Activated CD4-positive, alpha-beta T cell treated with anti-CD3 and anti-CD28 coated beads, Interleukin-2, amount 50 U/mL, for 48 hours (primary cell): ENCODE data around the gene PITPNC1.
"Not testable (repeated sequence)": the region's sequence is repeated elsewhere in the genome, so short reads cannot be mapped to it uniquely, and the experiment has no call there.

Experiments used
- DNase-seq, 2 experiments: peaks; one replicate each; pipeline ENCODE4 v3.0.0-alpha.2; 2020

Gene PITPNC1

DNA sequence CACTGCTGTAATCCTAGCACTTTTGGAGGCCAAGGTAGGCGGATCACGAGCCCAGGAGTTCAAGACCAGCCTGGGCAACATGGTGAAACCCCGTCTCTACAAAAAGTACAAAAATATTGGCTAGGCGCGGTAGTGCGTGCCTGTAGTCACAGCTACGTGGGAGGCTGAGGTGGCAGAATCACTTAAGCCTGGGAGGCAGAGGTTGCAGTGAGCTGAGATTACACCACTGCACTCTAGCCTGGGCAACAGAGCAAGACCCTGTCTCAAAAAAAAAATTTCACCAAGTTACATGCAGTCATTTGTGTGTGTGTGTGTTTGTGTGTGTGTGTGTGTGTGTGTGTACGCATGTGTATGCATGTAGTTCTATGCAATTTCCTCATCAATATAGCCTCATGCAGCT is 325.8 kb downstream of the PITPNC1 start:
- not testable (repeated sequence) for DNase-seq

DNA sequence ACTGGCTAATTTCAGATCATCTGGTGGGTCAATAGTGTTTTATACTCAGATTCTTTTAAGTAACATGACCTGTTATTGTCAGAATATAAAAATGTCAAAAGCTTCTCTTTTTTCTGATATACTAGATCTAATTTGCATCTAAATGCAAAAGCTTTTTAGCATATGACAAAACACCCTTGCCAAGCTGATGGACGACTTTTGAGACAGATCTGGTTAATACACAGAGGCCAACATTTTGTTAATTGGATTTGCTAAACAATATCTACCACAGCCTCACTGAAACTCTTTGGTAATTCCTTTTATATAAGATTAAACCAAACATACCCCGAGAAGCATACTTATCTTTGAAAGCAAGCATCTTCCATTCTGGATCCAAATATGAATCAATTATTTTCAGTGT is 330.4 kb downstream of the PITPNC1 start:
- DNase-seq, result no peak

DNA sequence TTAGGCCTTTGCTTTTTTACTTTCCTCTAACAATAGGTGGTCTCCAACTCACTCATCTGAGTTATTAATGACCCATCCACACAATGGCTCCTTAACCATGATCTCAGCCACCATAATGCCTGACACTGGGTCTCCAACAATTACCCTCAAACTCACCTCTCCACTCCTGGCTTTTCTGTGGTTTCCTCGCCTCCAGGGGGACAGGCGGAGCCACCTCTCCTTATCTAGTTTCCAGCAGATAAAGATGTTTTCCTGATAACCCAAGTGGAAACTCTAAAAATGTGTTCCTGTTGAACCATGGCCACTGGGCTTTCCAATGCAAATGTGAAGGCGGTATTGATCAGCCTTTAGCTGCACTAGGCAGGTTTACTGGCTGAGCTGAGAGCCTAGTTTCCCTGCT is 331.3 kb downstream of the PITPNC1 start:
- DNase-seq, result no peak

DNA sequence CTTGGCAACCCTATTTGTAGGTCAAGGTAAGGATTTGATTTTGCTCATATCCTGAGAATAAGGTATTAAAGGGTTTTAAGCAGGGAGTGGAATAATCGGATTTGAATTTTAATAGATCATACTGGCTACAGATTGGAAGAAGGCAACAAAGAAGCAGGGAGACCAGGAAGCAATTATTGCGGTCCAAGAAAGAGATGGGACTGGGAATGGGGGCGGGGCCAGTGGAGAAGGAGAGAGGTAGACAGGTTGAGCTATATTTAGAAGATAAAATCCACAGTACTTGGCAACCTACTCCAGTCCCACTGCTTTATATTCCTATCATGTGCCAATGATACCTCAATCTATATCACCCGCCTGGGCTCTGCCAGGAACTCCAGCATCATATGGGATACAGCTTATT is 334.8 kb downstream of the PITPNC1 start:
- DNase-seq, result no peak

DNA sequence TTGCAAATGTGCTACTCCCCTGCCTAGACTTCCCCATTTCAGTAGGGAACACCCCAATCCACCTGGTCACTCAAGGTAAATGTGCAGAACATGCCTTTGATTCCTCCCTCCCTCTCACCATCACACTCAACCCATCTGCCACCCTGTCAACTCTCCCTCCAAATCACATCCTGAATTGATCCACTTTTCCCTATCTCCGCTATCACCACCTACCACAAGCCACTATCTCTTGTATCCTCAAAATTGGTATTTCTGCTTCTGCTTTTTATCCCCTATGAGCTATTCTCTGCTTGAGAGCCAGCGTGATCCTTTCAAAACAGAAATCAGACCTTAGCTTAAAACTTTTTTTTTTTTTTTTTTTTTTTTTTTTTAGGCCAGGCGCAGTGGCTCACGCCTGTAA is 335.3 kb downstream of the PITPNC1 start:
- no peak for DNase-seq

DNA sequence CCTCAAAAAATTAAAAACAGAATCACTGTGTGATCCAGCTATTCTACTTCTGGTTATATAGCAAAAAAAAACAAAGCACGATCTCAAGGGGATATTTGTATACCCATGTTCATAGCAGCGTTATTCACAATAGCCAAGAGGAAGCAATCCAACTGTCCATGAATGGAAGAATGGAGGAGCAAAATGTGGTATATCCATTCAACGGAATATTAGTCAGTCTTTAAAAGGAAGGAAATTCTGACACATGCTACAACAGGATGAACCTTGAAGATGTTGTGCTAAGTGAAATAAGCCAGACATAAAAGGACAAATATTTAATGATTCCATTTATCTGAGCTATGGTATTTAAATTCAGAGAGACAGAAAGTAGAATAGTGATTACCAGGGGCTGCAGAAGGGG is 336.1 kb downstream of the PITPNC1 start:
- no peak for DNase-seq

DNA sequence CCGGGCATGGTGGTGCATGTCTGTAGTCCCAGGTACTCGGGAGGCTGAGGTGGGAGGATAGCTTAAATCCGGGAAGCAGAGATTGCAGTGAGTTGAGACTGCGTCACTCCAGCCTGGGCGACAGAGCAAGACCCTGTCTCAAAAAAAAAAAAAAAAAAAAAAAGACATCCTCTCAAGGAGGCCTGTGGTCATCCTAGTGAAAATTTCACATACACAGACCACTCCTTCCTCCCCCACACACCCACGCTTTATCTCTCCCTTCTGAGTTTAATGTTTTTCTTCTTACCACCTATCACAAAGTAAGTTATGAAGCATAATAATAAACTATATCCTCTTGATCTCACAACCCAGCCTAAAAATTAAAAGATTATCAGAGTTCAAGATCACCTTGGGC is 339.3 kb downstream of the PITPNC1 start:
- no peak for DNase-seq

DNA sequence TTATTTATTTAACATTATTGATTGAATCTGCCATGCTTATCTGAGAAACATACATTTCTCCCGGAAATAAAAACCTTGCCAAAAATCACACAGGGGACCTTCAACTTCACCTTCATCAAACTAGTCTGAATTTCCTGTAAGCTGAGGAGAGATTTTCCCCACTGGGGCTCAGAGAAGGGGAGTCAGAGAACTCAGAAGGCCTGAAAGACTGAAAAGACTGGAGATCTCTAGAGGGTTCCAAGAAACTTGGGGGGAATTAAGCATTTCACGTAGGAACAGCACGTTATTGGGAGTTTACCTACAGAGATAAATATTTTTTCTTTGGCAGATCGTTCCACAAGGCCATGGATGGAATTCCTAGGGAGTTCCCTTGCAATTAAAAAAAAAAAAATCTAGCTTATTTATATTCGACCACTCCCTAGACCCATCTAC is 340.1 kb downstream of the PITPNC1 start:
- DNase-seq, result no peak

DNA sequence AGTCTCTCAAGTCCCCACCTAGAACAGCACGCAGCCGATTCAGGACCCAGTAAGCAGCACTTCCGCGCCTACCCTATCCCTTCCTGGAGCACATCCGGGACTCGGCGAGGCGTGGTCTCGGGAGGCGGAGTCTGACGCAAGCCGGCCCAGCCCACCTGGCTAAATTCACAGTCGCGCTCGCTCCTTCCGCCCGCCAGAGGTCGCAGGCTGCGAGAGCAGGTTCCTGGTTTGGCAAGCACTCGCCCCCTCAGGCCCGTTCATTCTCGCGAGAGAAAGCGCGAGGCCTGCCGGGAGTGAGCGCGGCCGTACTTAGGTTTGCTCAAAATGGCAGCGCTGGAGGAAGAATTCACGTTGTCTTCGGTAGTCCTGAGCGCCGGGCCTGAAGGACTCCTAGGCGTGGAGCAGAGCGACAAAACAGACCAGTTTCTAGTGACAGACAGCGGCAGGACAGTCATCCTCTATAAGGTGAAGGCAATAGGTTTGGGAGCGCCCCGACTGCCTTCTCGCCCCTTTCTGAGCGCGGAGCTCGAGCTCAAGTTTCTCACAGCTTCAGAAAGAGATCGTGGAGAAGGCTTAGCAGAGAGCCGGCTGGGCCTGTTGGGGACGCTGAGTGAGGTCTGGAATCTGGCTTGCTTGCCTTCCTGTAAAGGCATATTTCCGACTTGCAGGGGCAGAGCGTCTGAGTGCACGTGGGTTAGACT is 340.7 kb downstream of the PITPNC1 start, which contains the start of gene NOL11:
Gene NOL11 (plus strand): TSS at position 313 of the 701 bp plus-strand sequence. CDS start 12 bp downstream, at position 325.
- DNase-seq, result peak; percentile 99

DNA sequence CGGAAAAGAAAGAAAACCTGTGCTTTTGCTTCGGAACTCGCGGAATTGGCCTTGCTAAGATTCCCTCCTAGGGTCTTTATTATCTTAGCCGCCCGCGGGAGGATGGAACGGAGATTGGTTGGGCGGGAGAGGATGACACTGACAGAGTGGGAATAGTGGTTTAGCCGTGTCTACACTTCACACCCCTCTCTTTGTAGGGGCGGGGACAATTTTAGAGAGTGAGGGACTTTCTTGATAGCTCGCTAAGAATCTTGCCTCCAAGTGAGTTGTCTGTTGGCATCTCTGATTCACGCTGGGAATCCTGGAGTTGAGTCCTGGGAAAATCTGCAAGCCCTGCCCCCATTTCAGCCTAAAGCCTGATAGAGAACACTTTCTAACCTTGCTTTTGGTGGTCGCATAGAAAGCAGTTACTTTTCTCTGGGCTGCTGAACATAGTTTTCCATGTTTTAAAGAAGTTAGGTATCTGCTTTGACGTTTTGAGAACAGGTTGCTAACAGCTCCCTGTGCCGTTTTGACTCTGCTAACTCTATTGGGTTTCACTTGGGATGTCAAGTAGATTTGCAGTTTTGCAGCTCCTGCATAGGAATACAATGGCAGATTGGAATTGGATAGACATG is 341.4 kb downstream of the PITPNC1 start:
- DNase-seq, result peak; percentile 17 to 40

DNA sequence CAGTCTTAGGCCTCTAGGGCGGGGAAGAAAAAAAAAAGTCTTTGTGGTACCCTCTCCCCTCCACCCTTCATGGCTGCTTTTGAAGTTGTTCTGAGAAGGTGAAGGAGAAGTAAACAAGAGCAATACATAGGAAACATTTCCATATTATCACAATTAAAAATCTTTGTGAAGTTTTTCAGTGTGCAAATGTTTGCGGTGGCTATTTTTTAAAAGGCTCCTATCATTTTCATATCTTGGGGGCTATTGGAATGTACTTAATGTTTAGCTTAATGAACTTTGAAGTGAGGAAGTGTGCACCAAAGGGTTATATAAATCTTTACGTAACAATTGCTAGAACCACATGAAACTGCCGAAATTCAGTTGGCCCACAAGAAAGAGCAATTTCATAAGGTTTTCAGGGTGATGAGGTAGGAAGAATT is 348.3 kb downstream of the PITPNC1 start:
- DNase-seq, result no peak

DNA sequence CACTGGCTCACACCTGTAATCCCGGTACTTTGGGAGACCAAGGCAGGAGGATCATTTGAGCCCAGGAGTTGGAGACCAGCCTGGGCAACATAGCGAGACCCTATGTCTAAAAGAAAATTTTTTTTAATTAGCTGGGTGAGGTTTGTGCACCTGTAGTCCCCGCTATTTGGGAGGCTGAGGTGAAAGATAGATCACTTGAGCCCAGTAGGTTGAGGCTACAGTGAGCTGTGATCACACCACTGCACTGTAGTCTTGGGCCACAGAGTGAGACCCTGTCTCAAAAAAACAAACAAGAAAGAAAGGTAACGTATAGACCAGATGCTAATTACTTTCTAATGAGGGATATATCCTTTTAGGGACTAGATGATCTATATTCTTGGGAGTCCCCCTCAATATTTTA is 348.7 kb downstream of the PITPNC1 start:
- no peak for DNase-seq

DNA sequence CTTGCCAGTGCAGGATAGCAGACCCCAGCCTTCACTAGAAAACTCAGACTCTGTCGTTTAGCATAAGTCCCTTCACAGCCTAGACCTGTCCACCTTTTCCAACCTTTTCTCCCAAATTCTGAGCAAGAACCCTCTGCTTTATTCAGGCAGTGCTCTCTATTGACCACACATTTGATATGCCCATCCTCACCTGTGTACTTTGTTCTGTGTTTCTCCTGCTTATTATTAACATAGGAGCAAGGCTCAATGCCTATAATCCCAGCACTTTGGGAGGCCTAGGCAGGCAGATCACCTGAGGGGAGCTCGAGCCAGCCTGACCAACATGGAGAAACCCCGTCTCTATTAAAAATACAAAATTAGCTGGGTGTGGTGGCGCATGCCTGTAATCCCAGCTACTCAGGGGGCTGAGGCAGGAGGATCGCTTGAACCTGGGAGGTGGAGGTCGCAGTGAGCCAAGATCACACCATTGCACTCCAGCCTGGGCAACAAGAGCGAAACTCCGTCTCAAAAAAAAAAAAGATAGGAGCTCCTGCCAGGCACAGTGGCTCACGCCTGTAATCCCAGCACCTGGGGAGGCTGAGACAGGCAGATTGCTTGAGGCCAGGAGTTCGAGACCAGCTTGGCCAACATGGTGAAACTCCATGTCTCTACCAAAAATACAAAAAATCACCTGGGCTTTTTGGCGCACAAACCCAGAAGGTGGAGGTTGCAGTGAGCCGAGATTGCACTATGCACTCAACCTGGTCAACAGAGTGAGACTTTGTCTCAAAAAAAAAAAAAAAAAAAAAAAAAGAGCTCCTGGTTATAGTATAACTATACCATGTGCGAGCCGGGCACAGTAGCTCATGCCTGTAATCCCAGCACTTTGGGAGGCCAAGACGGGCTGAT is 350.3 kb downstream of the PITPNC1 start:
- DNase-seq, result not testable (repeated sequence)

DNA sequence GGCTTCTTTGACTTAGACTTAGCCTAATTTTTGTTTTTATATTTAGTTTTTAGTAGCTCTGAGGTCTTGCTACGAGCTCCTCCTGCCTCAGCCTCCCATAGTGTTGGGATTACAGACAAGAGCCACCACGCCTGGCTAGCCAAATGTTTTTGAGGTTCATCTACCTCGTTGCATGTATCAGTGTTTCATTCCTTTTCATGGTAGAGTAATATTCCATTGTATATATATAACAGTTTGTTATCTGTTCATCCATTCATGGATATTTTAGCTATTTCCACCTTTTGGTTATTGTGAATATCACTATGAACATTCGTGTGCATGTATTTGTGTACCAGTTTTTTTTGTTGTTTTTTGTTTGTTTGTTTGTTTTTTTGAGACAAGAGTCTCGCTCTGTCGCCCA is 352.8 kb downstream of the PITPNC1 start:
- no peak for DNase-seq

DNA sequence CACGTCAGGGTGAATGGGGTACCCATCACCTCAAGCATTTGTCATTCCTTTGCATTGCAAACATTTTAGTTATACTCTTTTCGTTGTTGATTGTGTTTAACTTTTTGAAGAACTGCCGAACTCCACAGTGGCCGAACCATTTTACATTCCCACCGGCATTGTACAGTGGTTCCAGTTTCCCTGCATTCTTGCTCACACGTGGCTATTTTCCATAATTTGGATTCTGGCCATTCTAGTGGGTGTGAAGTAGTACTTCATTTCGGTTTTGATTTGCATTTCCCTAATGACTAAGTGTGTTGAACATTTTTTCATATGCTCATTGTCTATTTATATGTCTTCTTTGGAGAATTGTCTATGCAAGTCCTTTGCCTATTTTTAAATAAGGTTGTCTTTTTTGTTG is 353.6 kb downstream of the PITPNC1 start:
- DNase-seq, result no peak

DNA sequence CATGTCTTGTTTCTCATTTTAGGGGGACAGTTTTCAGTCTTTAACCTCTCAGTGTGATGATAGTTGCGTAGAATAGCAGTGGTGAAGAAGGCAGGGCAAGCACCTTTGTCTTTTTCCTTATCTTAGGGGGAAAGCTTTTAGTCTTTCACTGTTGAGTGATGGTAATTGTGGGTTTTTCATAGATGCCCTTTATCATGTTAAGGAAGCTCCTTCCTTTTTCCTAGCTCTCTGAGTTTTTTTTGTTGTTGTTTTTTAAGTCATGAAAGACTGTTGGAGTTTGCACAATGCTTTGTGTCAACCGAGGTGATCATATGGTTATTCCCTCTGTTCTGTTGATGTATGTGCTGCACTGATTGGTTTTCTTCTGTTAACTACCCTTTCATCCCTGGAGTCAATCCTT is 356.4 kb downstream of the PITPNC1 start:
- no peak for DNase-seq

DNA sequence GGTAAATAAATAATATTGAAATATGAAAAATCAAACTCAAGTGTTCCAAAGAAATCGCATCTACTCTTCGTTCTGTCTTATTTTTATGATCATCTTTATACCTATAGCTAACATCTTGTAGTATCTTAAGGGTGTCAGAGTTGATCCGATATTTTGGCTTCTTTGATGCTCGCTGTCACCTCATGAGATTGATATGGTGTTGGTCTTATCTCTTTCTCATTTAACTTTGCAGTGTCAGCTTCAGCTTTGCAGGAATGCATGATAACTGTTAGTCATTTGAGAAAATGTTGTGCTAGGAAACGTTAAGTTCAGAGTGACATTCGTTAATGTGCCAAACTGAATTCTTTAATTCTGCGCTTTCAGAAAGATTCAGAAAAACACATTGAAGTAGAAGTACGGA is 360.1 kb downstream of the PITPNC1 start:
- DNase-seq, result no peak

DNA sequence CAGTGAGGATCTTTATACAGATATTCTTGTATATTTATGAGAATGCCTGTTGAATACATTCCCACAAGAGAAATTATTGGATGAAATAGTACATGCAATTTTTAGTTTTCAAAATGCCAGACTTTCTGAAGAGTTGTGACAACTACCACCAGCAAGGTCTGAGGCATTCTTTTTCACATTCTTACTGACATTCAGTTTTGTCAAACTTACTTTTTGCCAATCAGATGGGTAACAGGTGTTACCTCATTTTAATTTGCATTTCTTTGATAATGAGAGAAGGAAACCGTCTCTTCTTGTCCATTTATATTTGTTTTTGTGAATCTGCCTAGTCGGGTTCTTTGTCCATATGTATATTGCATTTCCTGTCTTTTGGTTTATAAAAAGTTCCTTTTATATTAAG is 364.9 kb downstream of the PITPNC1 start:
- DNase-seq, result no peak
